D721Med (cell line): ENCODE results near the gene IRAK2.

Source experiments
- DNase-seq: peaks from one replicate; pipeline ENCODE4 v3.0.0; 2011; ENCODE audit warnings: low spot score; ENCODE audit not compliant: insufficient read length
- FAIRE-seq: peaks from 2 replicates; lab custom pipeline; 2011; peaks lifted over from hg19 to GRCh38; lab: Jason Lieb, UNC
- CTCF ChIP-seq: IDR thresholded peaks from 2 replicates; pipeline ENCODE4 v1.5.1; 2012; ENCODE audit warnings: mild to moderate bottlenecking, control low read depth; ENCODE audit not compliant: insufficient read depth; ENCODE audit errors: missing control alignments

IRAK2 gene

DNA sequence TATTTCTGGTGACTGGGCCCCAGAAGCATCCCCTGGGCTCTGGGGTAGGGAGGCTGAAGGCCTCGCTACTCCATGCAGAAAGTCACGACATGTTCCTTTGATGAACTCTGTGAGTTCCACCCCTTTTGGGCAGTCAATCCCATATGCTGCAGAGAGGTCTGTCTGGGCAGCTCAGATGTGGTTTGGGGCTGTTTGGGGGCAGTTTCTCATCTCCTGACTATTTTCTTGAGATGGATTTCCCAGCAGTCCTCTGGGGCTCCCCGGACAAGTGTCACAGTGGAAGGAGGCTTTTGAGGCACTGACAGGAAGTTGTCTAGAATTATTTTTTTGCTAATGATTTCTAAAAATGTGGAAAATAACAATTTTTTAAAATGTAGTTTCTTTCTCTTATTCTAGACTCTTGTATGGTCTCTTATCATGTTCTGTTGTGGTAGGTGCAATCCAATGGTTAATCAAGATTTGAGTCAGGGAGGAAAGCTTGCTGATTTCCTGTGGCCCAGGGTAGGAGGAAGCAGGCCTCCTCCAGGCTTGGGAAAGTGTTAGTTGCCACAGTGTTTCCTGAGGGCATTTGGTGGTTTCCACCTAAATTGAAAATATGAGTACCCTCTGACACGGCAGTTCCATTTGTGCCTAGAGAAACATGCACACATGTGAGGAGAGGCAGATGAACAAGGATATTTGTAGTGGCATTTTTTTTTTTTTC lies 63.7 kb downstream of the IRAK2 start:
- TF ChIP-seq CTCF = no peak
- no peak for DNase-seq
- no peak for FAIRE-seq

DNA sequence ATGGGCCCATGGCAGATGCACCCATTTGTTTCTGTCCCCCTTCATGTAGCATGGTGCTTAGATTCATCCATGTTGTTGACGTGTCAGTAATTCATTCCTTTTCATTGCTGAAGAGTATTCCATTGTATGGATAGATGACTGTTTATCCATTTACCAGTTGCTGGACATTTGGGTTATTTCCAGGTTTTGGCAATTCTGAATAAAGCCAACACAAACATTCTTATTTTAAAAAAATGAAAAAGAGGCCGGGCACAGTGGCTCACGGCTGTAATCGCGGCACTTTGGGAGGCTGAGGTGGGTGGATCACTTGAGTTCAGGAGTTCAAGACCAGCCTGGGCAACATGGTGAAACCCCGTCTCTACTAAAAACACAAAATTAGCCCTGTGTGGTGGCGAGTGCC lies 64.9 kb downstream of the IRAK2 start:
- no peak for TF ChIP-seq CTCF

DNA sequence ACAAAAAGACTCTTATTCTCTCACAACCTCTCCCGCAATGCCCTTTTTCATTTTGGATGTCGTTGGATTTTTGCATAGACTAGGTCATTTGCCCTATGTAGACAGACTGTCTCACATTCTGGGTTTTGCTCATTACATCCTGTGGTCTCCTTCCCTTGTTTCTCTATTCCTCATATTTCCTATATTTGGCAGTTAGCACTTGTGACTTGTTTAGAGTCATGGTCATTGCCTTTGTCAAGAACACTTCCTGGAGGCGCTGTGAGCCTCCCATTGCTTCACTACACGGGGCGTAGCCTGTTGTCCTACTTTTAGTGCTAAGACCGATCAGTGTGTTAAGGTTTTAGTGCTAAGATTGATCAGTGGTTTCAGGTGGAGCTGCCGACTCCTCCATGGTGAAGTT lies 67.4 kb downstream of the IRAK2 start:
- FAIRE-seq = no peak
- no peak for TF ChIP-seq CTCF
- no peak for DNase-seq

More for the DNA sequence above, 64.9 kb downstream of the IRAK2 start:
- no peak for DNase-seq
- no peak for FAIRE-seq

- FAIRE-seq (no peak), DNase-seq (no peak)
- TF ChIP-seq CTCF = no peak
These were observed 69.3 kb downstream of the IRAK2 start for GRCh38 chr3:10233988-10234387.

- FAIRE-seq (no peak), DNase-seq (no peak)
- no peak for TF ChIP-seq CTCF
These were observed 70.0 kb downstream of the IRAK2 start for GRCh38 chr3:10234526-10235230.

DNA sequence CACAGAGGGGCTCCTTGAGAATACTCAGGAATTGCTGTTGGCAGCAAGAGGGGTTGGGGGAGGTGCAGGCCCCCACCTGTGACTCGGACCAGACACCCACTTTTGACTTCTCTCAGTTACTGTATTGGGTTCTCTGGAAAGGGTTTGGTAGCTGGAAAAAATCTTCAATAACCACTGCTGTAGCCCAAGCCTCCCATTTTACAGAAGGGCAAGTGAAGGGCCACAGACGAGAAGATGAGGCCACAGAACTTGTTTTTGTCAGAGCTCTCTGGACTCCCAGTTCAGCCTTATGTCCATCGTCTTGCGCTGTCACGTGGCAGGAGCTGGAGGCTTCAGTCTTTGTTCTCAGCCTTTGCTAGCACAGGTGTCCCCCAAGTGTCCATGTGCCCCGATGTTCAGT lies 70.8 kb downstream of the IRAK2 start:
- no peak for TF ChIP-seq CTCF
- DNase-seq (no peak), FAIRE-seq (no peak)

GRCh38 chr3:10238345-10239183 lies 73.8 kb downstream of the IRAK2 start:
- TF ChIP-seq CTCF = no peak
- DNase-seq = no peak

More at GRCh38 chr3:10238345-10239183, 73.8 kb downstream of the IRAK2 start:
- FAIRE-seq = no peak
